NCI-H1105 (cell line): ENCODE measurements around the gene VRK1.
"Not testable (repeated sequence)": the region's sequence is repeated elsewhere in the genome, so short reads cannot be mapped to it uniquely, and the experiment has no call there.

Experiments
- DNase-seq: peaks from one replicate; lab custom pipeline; 2025; lab: John Stamatoyannopoulos, UW

VRK1 gene

GRCh38 chr14:96796851-96797581 lies at the start of gene VRK1:
TSS of gene VRK1 (plus strand) at chr14:96797382. CDS start at chr14:96833472, 36,090 bp downstream.
- peak; percentile 96 for DNase-seq

DNA sequence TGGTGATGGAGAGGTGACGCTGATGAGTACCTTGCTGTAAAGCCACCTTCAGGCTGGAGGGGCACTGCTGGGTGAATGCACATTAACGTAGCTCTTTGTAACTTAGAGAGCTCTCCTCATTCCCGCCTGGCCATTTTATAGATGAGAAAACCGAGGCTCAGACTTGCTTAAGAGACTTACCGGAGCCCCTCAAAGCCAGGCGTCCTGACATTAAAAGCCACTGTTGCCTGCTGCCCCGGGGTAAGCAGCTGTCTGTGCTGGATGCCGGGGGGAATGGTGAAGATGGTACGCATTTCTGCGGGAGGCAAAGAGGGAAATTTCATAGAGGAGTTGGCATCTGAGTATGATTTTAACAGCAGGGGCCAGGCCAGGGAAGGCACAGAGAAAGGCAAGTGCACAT lies 49.6 kb upstream of the VRK1 start:
- no peak for DNase-seq

DNA sequence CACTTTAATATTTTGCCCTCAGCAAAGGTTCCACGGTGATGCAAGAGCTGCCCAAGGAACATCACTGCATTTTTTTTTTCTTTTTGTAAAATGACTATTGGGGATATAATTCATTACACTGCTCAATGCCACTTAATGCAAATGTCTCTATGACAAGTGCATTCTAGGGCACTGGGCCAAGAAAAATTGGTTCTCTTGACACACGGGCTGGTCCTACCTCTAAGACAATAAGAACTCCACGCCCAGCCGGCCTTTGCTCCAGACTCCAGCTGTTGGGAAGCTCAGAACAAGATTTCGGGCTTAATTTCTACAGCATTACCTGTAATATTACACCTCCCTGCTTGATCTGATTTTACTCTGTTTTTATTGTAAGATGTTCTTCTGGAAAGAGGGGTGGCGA lies 48.8 kb upstream of the VRK1 start:
- peak; percentile 91 for DNase-seq

GRCh38 chr14:96751505-96751904 lies 45.7 kb upstream of the VRK1 start:
- no peak for DNase-seq

DNA sequence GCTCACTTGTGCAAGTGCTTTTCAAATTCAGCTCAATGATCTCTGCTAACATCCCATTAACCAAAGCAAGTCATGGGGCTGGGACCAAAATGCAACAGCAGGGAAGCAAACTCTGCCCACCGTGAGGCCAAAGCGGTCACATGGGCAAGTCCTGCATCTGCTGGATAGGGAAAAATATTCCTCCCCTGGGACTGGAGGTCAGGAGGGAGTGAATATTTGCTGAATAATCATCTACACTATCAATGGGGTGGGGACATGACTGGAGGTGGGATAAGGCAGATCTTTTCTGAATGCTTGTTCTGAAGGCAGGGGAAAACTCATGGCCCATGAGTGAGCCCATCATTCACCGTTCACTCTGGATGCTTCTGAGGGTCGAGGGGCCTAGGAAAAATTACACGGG lies 45.1 kb upstream of the VRK1 start:
- DNase-seq, result no peak

GRCh38 chr14:96752594-96752993 lies 44.6 kb upstream of the VRK1 start:
- no peak for DNase-seq

DNA sequence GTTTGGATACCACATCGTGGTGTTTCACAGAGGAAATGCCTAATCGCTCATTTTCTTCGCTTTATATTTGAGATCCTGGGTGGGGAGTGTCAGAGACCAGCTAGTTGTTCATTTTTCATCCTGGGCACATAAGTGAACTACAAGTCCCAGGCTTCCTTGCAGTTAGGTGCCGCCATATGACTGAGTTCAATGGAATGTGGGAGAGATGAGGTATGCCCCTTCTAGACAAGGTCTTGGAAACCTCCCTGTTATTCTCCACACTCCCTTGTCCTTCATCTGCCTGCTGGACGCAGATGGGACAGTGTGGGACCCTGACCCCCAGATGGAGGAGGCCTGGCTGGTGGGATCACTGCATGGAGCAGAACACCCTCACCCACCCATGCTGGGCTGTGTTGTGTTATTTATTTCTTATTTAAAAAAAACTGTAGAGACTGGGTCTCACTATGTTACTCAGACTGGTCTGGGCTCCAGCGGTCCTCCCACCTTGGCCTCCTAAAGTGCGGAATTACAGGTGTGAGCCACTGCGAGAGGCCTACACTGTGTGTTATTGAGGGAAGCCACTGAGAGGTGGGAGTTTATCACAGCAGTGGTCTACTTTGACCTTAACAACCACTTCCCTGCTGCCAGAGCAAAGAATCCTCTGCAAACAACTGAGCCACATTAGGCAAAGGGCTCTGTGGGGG lies 42.9 kb upstream of the VRK1 start:
- DNase-seq, result no peak

- no peak for DNase-seq
These were observed 42.4 kb upstream of the VRK1 start for GRCh38 chr14:96754845-96755184.

DNA sequence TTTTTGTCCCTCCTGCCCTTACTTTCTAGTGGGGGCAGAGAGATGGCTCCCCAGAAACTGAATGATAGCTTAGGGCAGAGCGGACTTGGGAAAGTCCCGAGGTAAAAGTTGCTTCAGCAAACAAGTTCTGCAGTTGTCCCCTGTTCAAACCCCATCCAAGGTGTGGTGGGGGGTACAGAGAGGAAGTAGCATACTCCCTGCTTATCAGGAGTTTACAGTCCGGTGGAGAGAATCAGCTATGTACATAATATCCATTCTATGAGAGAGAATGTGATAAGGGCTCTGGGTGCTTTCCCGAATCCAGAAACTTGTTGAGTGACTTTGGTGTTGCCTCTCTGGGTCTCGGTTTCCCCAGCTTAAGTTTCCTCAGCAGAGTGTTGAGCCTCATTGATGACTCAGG lies 40.4 kb upstream of the VRK1 start:
- DNase-seq, result no peak

GRCh38 chr14:96757456-96757855 lies 39.7 kb upstream of the VRK1 start:
- DNase-seq, result no peak

GRCh38 chr14:96761066-96761465 lies 36.1 kb upstream of the VRK1 start:
- DNase-seq, result no peak

- DNase-seq, result no peak
These were observed 34.5 kb upstream of the VRK1 start for GRCh38 chr14:96762650-96763049.

GRCh38 chr14:96764012-96764411 lies 33.2 kb upstream of the VRK1 start:
- DNase-seq, result no peak

DNA sequence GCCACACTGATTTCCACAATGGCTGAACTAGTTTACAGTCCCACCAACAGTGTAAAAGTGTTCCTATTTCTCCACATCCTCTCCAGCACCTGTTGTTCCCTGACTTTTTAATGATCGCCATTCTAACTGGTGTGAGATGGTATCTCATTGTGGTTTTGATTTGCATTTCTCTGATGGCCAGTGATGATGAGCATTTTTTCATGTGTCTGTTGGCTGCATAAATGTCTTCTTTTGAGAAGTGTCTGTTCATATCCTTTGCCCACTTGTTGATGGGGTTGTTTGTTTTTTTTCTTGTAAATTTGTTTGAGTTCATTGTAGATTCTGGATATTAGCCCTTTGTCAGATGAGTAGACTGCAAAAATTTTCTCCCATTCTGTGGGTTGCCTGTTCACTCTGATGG lies 32.0 kb upstream of the VRK1 start:
- DNase-seq, result not testable (repeated sequence)

DNA sequence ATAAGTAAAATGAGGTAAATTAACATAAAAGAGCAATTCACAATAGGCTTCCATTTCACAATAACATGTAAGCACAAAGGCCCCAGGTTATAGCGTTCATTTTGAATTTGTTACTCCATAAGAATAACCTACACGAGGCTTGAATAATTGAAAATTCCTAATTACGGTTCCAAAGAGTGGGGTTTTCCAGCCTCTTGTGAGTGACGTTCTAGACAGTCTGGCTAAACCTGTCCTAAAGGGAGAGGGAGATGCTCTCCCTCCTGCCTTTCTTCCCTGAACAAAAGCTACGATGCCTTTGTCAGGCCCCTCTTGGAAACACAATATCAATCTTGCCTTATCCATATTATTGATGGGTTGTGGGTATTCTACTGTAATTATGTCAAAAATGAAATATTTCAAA lies 24.3 kb upstream of the VRK1 start:
- no peak for DNase-seq

- no peak for DNase-seq
These were observed 20.4 kb upstream of the VRK1 start for GRCh38 chr14:96776791-96777190.

DNA sequence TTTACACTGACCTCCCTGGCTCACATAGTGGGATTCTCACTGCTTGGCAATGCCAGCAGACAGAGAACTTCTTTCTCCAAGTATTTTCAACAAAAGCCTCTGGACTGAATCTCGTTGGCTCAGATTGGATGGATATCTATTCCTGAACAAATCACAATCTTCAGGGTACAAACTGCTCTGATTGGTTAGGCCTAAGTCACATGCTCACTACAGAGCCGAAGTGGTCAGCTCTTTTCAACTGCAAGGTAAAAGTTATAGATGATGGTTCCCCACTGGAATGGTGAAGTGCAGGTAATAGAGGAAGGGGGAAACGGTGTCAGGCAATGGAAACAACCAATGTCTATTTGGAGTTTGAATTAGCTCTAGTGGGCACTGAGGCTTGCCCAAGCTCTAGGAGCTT lies 16.7 kb upstream of the VRK1 start:
- no peak for DNase-seq

DNA sequence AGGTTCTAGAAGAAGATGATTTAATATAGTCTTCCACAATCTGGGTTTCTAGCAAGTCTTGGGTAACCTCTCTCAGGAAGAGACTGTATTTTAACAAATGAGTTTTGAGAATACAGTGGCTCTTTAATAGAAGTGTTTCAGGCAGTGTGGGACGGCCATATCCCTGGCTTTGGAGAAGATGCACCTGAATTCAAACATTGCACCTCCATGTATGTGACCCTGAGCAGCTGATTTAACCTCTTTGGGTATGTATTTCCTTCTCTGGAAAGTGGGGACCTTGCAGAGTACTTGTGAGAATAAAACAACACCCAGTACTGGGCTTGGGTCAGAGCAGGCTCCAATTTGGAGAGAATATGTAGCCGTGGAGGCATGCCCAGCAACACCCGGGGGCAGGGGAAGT lies 15.8 kb upstream of the VRK1 start:
- no peak for DNase-seq

- no peak for DNase-seq
These were observed 14.7 kb upstream of the VRK1 start for GRCh38 chr14:96782436-96782835.

- DNase-seq, result no peak
These were observed 13.9 kb upstream of the VRK1 start for GRCh38 chr14:96783043-96783914.

- no peak for DNase-seq
These were observed 13.3 kb upstream of the VRK1 start for GRCh38 chr14:96783915-96784224.

GRCh38 chr14:96790186-96790585 lies 7.0 kb upstream of the VRK1 start:
- no peak for DNase-seq

- no peak for DNase-seq
These were observed 6.5 kb upstream of the VRK1 start for GRCh38 chr14:96790706-96791105.
